Left lobe of liver (tissue), 2 donors: ENCODE data around the gene IGHMBP2. TPM values are rescaled to one million over a fixed set of nuclear protein-coding genes. Genes with fewer than 3 reads are reported as not detected.

Experiments used
- ATAC-seq: fragments of 200-7000 bp; cut with Tn5 transposase; one replicate; pipeline ENCODE4 v1.9.1; 2020; ENCODE audit warnings: mild to moderate bottlenecking, moderate library complexity
- DNase-seq: peaks from one replicate; pipeline ENCODE4 v3.0.0-alpha.2; 2020; ENCODE audit warnings: low spot score
- total RNA-seq: library from RNA; stranded (reverse); gene quantifications from one replicate; pipeline ENCODE4 v1.2.1, GENCODE V29; 2021
- donor health status: DM: no; HTN: no; CAD: no; lungs with moderate emphysema.
- donor health status: DM: no; HTN: yes; CAD: no.

Gene IGHMBP2
- total RNA-seq, 1 donor from 2014 or later = 14.8 TPM

- DNase-seq = peak; percentile 22
- no peak for ATAC-seq
Observed at GRCh38 chr11:68977781-68978625, 74.3 kb downstream of the IGHMBP2 start.

GRCh38 chr11:68978626-68978930 is 74.9 kb downstream of the IGHMBP2 start:
- no peak for DNase-seq
- no peak for ATAC-seq

DNA sequence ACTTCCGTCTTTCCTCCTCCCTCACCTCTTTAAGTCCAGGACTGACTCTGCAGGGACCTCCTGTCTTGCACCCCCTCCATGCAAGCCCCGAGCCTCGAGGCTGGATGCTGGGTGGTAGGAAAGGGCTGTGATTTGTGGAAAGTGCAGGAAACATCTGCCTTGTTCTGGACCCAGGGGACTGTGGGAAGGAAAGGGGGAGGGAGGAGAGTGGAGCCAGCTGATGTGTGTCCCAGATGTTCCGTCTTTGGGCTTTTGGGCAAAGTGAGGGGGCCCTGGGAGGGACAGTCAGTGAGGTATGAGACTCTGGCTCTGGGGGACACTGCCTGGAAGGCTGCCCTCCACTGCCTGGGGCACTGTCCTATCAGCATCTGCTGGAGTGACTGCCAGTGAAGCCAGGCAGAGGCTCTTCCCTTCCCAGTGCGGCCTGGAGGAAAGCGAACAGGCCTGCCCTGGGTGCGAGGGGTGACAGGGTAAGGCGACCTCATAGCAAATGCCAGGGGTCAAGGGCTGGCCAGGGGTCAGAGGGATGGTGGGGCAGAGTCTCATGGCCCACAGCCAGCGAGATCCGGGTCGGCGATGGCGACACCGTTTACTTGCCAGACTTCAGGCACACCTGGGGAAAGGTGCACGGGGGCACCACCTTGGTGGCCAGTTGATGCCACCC is 75.4 kb downstream of the IGHMBP2 start:
- peak; percentile 41 for DNase-seq
- ATAC-seq = no peak

DNA sequence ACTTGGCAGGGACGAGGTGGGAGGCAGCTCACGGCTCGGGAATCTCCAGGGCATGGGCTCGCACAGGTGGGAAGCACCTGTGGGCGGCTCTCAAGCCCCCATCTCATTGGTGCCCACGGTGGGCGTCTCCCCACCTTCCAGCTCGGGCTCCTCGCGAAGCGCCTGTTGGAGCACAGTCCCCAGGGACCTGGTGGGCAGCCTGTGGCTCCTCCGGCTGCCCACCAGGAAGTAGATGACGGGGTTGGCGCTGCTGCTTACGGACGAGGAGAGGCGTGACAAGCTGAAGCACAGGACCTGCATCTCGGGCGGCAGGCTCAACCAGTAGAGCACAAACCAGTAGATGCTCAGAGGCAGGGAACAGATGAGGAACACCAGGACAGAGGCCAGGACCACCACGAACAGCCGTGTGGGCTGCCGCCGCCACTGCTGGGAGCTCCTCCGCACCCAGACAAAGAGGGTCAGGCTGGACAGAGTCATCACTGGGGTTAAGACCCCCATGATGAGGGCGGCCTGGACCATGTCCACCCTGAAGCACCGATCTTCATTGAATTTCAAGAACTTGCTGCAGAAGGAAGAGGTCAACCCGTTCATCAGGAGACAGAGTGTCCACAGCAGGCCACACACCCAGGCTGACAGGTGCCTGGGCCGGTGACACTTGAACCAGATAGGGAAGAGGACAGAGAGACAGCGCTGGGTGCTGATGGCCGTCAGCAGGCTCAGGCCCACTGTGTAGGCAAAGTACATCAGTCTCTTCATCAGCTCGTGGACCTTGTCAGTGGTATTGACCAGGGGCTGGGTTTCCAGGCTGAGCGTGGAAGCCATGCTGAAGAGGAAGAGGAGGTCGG is 76.5 kb downstream of the IGHMBP2 start:
- peak; percentile 36 for DNase-seq
- ATAC-seq = no peak

- ATAC-seq = no peak
- no peak for DNase-seq
Observed at GRCh38 chr11:68980776-68981065, 77.0 kb downstream of the IGHMBP2 start, which contains the start of gene MRGPRD. Gene MRGPRD (minus strand): TSS chr11:68980986. CDS start chr11:68980986, 0 bp downstream.

- no peak for ATAC-seq
- DNase-seq = no peak
Observed at GRCh38 chr11:68982134-68982533, 78.4 kb downstream of the IGHMBP2 start.

GRCh38 chr11:68983801-68984200 is 80.1 kb downstream of the IGHMBP2 start:
- DNase-seq (peak; percentile 1), ATAC-seq (no peak)

GRCh38 chr11:68987211-68987610 is 83.5 kb downstream of the IGHMBP2 start:
- DNase-seq (no peak), ATAC-seq (no peak)

DNA sequence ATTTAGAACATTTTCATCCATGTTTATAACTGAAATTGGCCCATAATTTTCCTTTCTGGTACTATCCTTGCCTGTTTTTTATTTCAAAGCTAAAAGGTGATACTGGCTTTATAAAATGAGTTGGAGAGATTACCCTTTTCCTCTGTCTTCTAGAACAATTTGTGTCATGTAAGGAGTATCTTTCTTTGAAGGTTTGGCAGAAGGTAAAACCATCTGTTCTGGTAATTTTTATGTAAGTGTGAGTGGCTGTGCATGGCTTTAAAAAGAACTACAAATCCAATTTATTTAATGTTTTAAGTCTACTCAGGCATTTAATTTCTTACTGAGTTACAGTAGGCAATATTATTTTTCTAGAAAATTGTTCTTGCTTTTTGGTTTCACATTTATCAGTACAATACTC is 84.8 kb downstream of the IGHMBP2 start:
- ATAC-seq = no peak

More for the DNA sequence above, 84.8 kb downstream of the IGHMBP2 start:
- DNase-seq = no peak

Other genes starting within 250 kb of the IGHMBP2 start
- gene GAL, start 219.3 kb upstream of the IGHMBP2 start, total RNA-seq = 0.23 TPM
- gene TESMIN, start 152.4 kb upstream of the IGHMBP2 start, total RNA-seq = 0.70 TPM
- 56.6 TPM for gene CPT1A, start 62.0 kb upstream of the IGHMBP2 start, total RNA-seq
- gene MRPL21, start 59 bp upstream of the IGHMBP2 start, total RNA-seq = 23.4 TPM
- gene MRGPRD, start 77.1 kb downstream of the IGHMBP2 start, total RNA-seq = not detected
- gene MRGPRF, start 109.4 kb downstream of the IGHMBP2 start, total RNA-seq = 3.4 TPM
- gene TPCN2, start 145.0 kb downstream of the IGHMBP2 start, total RNA-seq = 35.0 TPM